Measurements from ENCODE around the gene ZNF639.

The ZNF639 gene

GRCh38 chr3:179348325-179349013 lies 25.6 kb downstream of the ZNF639 start:
- DNase-seq (ENCODE audit: low read depth, low spot score), result no peak
- ChIA-PET CTCF (interaction anchor here (1.5 kb wide), 1 partner anchor 27 kb away, joined by 4 read pairs; no protein-coding TSS in a partner anchor), POLR2A (interaction anchor here (0.9 kb wide), 1 partner anchor 25 kb away, joined by 4 read pairs; the partner anchor contains the start of gene ZNF639)
- TF ChIP-seq CTCF (IDR thresholded peaks at IDR 0.05; ENCODE audit: insufficient read depth, low read length, missing control alignments), result no peak
- peak overlapping the region; percentile 92 for H3K4me3 ChIP-seq (ENCODE audit: low read depth, low read length)

- no peak overlapping the region for H3K4me3 ChIP-seq (ENCODE audit: low read depth, low read length)
- no peak for TF ChIP-seq CTCF (IDR thresholded peaks at IDR 0.05; ENCODE audit: insufficient read depth, low read length, missing control alignments)
- POLR2A ChIA-PET, result no interaction called here
- no peak for DNase-seq (ENCODE audit: low read depth, low spot score)
- CTCF ChIA-PET, result interaction anchor here (0.7 kb wide), 1 partner anchor 10 kb away, joined by 3 read pairs; no protein-coding TSS in a partner anchor
Measured at GRCh38 chr3:179355996-179356395, 33.2 kb downstream of the ZNF639 start.

GRCh38 chr3:179363332-179363731 lies 40.5 kb downstream of the ZNF639 start:
- DNase-seq (ENCODE audit: low read depth, low spot score), result no peak
- H3K4me3 ChIP-seq (ENCODE audit: low read depth, low read length), result no peak overlapping the region
- POLR2A ChIA-PET, result no interaction called here
- CTCF ChIA-PET, result interaction anchor here (0.7 to 1.2 kb wide), 2 partner anchors 10 to 13 kb away, joined by 3 read pairs; no protein-coding TSS in a partner anchor
- TF ChIP-seq CTCF (IDR thresholded peaks at IDR 0.05; ENCODE audit: insufficient read depth, low read length, missing control alignments), result no peak

- POLR2A ChIA-PET, result no interaction called here
- H3K4me3 ChIP-seq (ENCODE audit: low read depth, low read length), result no peak overlapping the region
- TF ChIP-seq CTCF (IDR thresholded peaks at IDR 0.05; ENCODE audit: insufficient read depth, low read length, missing control alignments), result no peak
- CTCF ChIA-PET, result interaction anchor here (1.2 kb wide), 1 partner anchor 12 kb away, joined by 3 read pairs; no protein-coding TSS in a partner anchor
- no peak for DNase-seq (ENCODE audit: low read depth, low spot score)
Measured at GRCh38 chr3:179369621-179370020, 46.8 kb downstream of the ZNF639 start.

GRCh38 chr3:179373938-179374337 lies 51.1 kb downstream of the ZNF639 start:
- TF ChIP-seq CTCF (IDR thresholded peaks at IDR 0.05; ENCODE audit: insufficient read depth, low read length, missing control alignments), result no peak
- CTCF ChIA-PET, result interaction anchor here (0.7 to 1.1 kb wide), 3 partner anchors 10 to 184 kb away, joined by 3 read pairs; no protein-coding TSS in a partner anchor
- H3K4me3 ChIP-seq (ENCODE audit: low read depth, low read length), result no peak overlapping the region
- POLR2A ChIA-PET, result interaction anchor here (0.7 kb wide), 1 partner anchor 347 kb away, joined by 3 read pairs; no protein-coding TSS in a partner anchor
- no peak for DNase-seq (ENCODE audit: low read depth, low spot score)

All from AG04449 (cell line).